M059J (cell line): ENCODE results near the gene ISCU. TPM values are rescaled to one million over a fixed set of nuclear protein-coding genes. Genes with fewer than 3 reads are reported as not detected.
"Not testable (repeated sequence)": the region's sequence is repeated elsewhere in the genome, so short reads cannot be mapped to it uniquely, and the experiment has no call there.

ENCODE experiments used
- DNase-seq: peaks from one replicate; pipeline ENCODE4 v3.0.0-alpha.2; 2012; ENCODE audit warnings: low read depth
- total RNA-seq: library from RNA; depleted of rRNA; stranded (reverse); fragments of >200 nt; shearing (Covaris generic); gene quantifications from 2 replicates; pipeline ENCODE4 v1.2.3, GENCODE V29; 2014

ISCU gene
- total RNA-seq, 1 experiment from 2014 or later: 102 TPM

GRCh38 chr12:108543652-108544051, 18.7 kb upstream of the ISCU start:
- no peak for DNase-seq

- no peak for DNase-seq
Measured at GRCh38 chr12:108547686-108548085, 14.7 kb upstream of the ISCU start.

DNA sequence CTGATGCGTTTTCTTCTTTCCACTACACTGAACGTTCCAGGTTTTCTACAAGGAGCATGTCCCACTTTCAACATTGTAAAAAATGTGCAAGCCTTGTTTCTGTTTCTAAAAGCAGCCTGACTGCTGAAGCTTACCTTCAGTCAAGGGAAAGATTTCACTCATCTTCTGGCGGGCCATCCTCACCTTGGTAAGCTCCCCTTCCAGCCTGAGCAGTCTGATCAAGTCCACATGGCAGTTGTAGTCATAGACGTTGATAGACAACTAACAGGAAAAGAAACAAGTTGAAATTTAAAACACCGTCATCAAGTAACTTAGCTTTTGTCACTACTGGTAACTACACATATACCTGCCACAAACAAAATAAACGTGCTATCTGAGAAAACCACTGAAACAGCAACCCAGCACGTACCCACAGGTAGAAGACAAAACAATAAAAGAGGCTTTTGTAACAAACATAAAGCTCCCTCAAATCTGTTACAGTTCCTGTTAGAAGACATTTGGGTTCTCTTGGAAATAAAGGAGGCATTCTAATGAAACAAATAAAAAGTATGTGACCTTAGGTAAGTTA, 13.4 kb upstream of the ISCU start:
- no peak for DNase-seq

DNA sequence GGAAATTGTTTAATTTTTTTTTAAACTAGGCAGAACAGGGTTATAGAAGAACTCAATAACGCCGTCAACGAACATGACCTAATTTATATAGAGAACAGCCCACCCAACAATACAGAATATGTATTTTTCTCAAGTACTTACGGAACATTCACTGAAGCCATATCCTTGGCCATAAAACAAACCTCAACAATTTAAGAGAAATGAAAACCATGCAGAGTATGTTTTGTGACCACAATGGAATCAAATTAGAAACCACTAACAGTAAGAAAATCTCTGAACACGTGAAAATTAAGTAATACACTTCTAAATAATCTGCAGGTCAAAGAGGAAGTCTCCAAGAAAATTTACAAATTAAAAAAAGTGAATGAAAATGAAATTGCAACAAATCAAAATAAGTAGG, 10.9 kb upstream of the ISCU start:
- DNase-seq: peak; percentile 16

DNA sequence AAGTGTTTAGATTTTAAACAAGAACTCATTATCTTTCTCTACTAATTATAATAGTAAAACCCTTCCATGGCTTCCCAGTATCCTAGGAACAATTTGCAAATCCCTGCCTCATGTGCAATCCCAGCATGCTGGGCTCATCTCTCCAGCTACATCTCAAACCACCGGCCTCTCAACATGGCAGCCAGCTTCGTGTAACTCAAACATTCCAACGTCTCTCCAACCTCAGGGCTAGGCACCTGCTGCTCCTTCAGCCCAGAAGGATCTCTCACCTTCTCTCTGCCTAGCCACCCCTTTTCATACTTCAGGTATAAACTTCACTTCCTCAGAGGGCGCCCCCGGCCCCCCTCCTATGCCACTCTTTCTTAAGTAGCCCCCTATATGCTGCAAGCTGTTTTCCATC, 8.6 kb upstream of the ISCU start:
- DNase-seq: no peak

DNA sequence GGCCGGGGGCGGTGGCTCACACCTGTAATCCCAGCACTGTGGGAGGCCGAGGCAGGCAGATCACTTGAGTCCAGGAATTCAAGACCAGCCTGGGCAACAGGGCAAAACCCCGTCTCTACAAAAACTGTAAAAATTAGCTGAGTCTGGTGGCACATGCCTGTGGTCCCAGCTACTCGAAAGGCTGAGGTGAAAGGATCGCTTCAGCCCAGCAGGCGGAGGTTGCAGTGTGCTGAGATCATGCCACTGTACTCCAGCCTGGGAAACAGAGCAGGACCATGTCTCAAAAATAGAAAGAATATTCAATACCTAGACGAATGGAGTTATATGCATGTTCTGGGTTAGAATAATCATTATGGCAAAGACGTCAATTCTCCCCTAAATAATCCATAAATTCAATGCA, 7.0 kb upstream of the ISCU start:
- not testable (repeated sequence) for DNase-seq

DNA sequence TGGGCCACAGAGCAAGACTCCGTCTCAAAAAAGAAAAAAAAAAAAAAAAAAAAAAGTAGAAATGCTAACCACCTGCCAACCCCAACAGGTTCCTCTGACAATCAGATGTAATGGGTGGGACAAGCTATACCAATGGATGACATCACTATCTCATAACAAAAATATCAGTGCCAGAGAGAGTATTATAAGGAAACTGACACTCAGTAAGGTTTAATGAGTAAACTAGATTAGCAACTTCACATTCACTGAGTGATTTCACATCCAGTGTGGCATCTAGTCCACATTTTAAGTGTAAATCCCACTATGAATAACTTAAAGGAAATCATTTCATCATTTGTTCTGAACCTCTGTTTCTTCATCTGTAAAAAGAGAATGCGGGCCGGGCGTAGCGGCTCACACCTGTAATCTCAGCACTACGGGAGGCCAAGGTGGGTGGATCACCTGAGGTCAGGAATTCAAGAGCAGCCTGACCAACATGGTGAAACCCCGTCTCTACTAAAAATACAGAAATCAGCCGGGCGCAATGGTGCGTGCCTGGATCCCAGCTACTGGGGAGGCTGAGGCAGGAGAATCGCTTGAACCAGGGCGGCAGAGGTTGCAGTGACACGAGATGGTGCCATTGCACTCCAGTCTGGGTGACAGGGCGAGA, 3.3 kb upstream of the ISCU start:
- DNase-seq: no peak

DNA sequence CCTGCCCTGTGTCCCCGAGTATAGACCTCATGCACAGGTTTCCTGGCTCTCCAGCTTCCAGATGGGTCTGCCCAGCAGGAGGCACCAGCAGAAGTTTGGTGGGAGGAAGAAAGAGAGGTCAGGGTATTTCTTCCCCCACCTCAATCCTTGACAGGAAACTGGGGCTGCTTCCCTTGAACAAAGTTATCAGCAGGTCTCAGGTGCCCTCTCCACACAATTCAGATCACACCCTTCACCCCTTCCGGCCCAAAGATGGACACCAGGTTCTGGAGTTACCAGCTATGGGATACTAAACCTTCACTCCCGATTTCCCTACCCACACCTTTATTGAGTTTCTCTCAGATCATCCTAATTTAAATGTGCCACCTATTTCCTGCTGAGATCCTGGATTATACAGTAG, 2.6 kb upstream of the ISCU start:
- no peak for DNase-seq

DNA sequence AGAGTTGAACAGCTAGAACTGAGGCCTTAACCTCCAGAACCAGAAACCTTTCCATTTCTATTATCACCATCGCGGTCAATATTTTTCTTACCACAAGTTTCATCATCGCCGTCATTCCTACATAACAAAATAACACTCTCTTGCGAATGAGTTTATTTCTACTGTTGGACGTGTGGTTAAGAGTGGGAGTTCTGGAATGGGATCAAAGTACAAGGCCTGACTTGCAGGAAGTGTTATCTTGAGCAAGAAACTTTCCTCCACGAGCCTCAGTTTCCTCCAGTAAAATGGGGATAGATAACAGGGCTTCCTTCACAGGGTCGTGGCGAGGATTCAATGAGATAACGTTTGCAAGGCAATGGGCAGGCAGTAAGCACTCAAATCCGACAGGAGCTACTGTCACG, 2.1 kb upstream of the ISCU start:
- peak; percentile 24 for DNase-seq

DNA sequence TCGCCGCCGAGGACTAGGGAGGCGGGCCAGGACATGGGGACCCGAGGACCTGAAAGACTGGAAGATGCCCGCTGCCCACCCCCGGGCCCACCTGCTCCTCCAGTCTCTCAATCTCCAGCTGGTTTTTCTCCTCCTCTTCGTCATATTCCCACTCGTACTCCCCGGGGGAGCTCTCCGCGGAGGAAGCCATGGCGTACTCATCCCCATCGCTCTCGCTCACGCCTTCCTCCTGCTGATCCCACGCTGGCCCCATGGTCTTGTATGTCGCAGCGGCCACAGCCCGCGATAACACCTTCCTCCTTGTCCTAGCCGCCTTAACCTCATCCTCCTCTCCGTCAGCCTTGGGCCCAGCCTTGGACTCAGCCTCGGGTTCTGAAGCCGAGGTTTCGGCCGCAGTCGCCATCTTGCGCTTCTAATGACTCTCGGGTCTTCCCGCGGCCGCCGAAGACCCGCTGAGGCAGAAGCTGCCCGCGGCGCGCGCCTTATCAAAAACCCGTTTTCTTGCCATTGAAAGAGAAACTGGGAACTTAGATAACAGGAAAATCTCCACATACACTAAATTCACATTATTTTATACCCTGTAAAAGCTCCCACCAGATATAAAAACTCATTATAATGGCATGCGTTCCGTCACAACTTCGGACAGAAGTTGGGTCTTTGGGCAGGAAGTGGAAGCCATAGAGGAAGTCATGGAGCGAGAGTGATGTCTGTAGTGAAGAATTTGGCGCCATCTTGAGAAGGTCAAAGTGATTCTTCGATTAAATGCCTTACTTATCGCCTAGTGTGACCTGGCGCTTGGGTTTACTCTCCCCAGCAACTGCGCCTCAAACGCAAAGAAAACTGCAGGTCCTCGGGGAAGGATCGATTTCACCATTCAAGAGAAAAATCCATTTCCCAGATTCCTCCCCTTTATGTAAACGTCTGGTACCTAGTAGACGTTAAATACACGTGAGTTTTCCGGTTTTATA, 1.4 kb upstream of the ISCU start, which contains the start of gene SART3:
Gene SART3 (minus strand): TSS at position 422 of the 968 bp plus-strand sequence. CDS start 19 bp downstream, at position 403.
- DNase-seq: peak; percentile 90

DNA sequence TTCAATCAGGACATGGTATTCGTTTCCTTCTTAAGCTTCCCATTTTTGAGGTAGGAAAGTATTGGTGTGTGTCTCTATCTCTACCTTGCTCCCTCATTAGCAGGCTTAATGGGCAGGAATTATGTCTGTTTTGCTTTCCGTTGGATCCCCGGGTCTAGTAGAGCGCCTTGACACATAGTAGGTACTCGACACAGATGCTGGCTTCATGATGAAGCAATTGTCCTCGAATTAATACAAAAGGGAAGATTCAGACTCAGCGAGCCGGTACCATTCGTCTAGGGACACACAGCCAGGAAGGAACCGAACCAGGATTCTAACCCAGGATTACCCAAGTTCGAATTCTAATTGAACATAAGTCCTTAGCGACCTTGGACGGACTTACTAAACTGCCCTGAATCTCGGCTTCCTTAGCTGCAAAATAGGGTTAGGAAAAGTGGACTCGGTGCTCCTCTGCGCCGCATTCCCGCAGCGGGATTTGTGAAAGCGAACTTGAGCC, 496 bp upstream of the ISCU start:
- DNase-seq: no peak

DNA sequence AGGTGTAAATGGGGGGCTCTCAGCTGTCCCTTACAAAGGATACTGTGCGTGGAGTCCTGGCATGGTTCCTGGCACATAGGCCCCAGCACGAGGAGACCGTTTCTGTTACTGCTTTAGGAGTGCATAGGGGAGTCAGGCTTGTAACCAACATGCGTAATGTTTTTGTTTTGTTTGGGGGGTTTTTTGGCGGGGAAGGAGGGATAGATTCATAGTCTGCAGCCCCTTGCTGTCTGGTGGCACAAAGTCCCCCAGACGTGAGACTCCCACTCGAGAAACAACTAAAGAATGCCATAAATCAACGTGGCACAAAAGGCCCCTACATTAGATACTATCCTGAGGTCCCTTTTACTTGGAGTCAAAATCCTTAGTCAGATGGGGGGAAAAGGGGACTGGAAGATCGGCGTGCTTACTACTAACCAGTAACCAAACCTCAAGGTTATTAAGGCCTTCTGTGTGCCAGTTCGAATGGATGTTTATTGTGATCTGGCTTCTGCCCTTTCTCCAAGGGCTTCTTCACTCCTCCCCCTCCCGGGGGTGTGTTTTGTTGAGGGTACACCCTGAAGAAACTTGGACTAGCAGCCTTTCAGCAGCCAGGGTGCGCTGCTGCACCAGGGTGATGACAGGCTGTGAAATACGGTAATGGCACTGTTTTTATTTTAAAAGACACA, 874 bp downstream of the ISCU start:
- DNase-seq: peak; percentile 92

GRCh38 chr12:108563804-108564151, 1.4 kb downstream of the ISCU start:
- DNase-seq: no peak

GRCh38 chr12:108564724-108565123, 2.3 kb downstream of the ISCU start:
- no peak for DNase-seq

DNA sequence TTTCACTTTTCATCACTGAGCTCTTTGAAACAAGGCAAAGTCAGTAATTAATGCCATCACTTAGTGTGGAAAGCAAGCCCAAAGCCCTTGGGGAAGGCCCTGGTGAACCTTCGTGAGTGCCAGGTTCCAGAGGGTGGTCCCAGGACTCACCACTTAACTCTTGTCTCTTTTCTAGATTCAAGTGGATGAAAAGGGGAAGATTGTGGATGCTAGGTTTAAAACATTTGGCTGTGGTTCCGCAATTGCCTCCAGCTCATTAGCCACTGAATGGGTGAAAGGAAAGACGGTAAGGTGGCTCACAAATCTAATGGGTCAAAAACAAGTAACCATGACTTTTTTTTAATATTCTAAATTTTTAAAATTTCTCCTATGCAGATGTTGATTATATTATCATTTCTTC, 2.8 kb downstream of the ISCU start:
- no peak for DNase-seq

DNA sequence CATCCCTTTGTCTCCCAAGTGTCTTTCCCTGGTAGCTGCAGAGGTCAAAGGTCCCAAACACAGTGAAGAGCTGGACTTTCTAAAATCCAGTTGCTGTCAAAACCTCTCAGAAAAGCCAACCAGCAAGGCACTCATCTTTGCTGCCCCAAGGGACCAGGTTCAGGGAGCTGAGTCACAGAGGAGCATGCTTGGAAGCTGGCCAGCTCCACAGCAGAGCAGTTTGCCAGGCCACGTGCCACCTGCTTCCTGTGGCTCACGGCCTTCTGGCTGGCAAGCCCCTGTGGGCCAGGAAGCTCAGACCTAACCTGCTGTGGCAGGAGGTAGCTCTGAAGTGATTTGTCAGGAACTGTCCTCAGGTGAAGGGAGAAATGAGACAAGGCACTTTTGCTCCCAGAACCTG, 3.6 kb downstream of the ISCU start:
- peak; percentile 93 for DNase-seq

DNA sequence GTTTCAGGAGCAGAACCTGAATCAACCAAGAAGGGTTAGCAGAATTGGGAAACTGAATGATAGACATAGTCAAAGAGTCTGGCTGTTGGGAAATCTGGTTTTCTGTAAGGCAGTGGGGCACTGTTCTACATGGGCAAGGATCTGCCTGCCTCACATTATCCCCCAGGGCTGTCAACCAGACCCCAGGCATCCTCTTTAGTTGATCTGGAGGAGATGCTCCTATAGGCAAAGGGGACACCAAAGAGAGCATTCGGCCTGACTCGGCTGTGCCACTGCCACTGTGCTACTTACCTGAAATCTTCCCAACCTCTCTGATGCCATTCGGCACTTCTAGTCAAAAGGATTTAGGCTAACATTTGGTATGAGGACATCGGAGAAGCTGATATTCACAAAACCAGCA, 4.1 kb downstream of the ISCU start:
- DNase-seq: no peak

- DNase-seq: peak; percentile 40
Measured at GRCh38 chr12:108567406-108568337, 5.3 kb downstream of the ISCU start.

DNA sequence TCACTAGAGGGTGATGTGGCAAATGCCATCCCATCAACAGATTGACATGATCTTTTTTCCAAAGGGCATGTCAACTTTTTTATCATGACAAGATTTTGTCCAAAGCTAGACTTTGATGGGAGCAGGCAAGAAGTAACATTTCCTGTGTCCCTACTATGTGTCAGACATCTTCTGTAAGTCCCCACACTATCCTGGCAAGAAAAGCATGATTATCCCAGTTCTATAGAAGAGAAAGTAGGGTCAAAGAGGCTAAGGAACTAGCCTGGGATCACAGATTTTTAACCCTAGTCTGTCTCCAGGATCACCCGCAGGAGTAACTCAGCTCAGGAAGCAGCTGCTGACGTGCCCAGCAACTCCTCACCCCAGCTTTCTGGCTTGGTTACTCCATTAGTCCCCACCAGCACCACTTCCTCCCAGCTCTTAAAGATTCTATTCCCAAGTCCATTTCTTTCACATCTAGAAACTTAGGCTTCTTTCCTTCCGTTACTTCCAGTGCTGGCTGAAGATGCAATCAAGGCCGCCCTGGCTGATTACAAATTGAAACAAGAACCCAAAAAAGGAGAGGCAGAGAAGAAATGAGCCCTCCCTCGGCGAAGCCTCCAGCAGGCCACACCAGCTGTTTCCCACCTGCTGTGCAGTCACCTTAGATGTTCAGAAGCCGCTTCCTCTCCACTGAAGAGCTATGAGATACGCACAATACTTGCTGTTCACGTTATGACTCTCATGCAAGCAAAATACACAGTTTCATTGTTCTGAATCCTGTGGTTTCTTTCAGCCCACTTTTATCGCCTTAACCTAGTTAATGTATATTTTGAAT, 6.2 kb downstream of the ISCU start:
- no peak for DNase-seq
